T-helper 2 cell (primary cell): ENCODE results near the gene SYNM.

Experiments used
- DNase-seq, 5 experiments: peaks; one replicate each; pipeline versions ENCODE4 v3.0.0 to v3.0.0-alpha.2; 2012 to 2022

The SYNM gene

GRCh38 chr15:99168601-99169580, 64.0 kb downstream of the SYNM start:
- DNase-seq = no peak

GRCh38 chr15:99169769-99170311, 65.0 kb downstream of the SYNM start:
- DNase-seq = no peak

- no peak for DNase-seq
Observed at GRCh38 chr15:99170476-99171065, 65.7 kb downstream of the SYNM start.

GRCh38 chr15:99172171-99172570, 67.3 kb downstream of the SYNM start:
- DNase-seq = no peak

- DNase-seq = no peak
Observed at GRCh38 chr15:99172989-99173388, 68.1 kb downstream of the SYNM start.

- DNase-seq = no peak
Observed at GRCh38 chr15:99174567-99175395, 69.9 kb downstream of the SYNM start.

- no peak for DNase-seq
Observed at GRCh38 chr15:99176757-99177156, 71.9 kb downstream of the SYNM start.

- no peak for DNase-seq
Observed at GRCh38 chr15:99177679-99178078, 72.8 kb downstream of the SYNM start.

- no peak for DNase-seq
Observed at GRCh38 chr15:99180086-99180963, 75.4 kb downstream of the SYNM start.

- DNase-seq = no peak
Observed at GRCh38 chr15:99180964-99181306, 76.1 kb downstream of the SYNM start.

- DNase-seq = no peak
Observed at GRCh38 chr15:99181545-99181971, 76.7 kb downstream of the SYNM start.

GRCh38 chr15:99182791-99183190, 77.9 kb downstream of the SYNM start:
- DNase-seq = no peak
